Erythroblast (primary cell): ENCODE measurements around the gene SLC7A5.

Experiments
- GATA1 ChIP-seq: IDR thresholded peaks from 2 replicates; pipeline ENCODE4 v1.6.1; 2011; ENCODE audit warnings: low read depth, mild to moderate bottlenecking, control low read depth, low read length, moderate library complexity
- POLR2A ChIP-seq: IDR thresholded peaks from 2 replicates; pipeline ENCODE4 v1.6.1; 2011; ENCODE audit warnings: mild to moderate bottlenecking, low read length

- TF ChIP-seq GATA1: no peak
- TF ChIP-seq POLR2A: no peak
Measured at GRCh38 chr16:87842209-87842869, 27.0 kb downstream of the SLC7A5 start.
